DMS79 (cell line): Measurements from ENCODE around the gene PLP2.
A peak's percentile ranks its signal among the peaks of the same experiment; 100 is the strongest.
"Not testable (repeated sequence)": the region's sequence is repeated elsewhere in the genome, so short reads cannot be mapped to it uniquely, and the experiment has no call there.

Experiments
- DNase-seq: peaks from one replicate; lab custom pipeline; 2025; lab: John Stamatoyannopoulos, UW

PLP2 gene

DNA sequence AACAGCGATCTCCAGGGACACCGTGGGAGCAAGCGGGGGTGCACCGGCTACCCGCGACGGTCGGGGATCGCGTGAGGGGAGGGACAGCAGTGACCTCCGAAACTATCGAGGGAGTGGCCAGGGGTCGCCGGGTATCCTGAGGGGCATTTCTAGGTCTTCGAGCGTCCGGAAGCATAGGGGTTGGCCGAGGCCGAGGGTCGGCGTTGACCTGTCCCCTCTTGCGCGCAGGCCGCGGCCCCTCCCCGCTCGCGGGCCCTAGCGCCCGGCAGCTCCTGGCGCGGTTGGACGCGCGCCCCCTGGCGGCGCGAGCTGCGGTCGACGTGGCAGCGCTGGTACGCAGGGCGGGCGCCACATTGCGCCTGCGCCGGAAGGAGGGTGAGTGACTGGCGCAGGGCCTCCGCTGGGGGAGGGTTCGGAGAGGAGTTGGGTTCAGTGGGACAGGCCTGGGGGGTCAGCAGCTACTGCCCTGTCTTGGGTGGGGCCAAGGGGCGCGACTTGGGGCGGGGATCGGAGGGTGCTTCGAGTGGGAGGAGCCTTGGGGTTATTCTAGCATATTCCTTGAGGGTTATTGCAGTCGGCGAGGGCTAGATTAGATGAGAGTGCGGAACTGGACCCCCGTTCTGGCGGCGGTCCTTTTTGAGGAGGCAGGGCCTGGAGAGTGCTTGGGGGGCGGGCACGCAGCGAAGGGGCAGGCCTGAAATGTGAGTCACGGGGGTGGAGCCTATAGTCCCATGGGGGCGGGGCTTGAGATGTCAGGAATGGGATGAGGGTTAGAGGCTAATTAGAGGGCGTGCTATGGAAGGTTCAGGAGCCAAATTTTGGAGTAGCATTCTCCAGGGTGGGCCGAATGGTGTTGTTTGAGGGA, 7.9 kb upstream of the PLP2 start:
- peak; percentile 52 for DNase-seq

DNA sequence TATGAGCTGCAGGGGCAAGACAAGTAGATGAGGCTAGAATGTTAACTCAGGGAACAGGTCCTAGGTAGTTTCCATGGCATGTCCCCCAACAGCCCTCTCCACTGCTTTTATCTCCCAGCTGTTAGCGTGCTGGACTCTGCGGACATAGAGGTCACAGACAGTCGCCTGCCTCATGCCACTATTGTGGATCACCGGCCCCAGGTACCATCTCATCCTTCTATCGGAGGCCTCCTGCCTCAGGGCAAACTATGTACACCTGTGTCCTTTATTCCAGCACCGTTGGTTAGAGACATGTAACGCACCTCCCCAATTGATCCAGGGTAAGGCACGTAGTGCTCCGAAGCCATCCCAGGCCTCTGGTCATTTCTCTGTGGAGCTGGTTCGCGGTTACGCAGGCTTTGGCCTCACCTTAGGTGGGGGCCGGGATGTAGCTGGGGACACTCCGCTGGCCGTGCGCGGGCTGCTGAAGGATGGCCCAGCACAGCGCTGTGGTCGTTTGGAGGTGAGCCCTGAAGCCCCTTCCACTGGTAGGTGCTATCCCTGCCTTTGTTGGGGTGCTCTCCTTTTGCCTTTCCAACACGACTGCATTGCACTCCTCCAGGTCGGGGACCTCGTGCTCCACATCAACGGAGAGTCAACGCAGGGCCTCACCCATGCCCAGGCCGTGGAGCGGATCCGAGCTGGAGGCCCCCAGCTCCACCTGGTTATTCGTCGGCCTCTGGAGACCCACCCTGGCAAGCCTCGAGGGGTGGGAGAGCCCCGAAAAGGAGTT, 6.9 kb upstream of the PLP2 start:
- DNase-seq: no peak

DNA sequence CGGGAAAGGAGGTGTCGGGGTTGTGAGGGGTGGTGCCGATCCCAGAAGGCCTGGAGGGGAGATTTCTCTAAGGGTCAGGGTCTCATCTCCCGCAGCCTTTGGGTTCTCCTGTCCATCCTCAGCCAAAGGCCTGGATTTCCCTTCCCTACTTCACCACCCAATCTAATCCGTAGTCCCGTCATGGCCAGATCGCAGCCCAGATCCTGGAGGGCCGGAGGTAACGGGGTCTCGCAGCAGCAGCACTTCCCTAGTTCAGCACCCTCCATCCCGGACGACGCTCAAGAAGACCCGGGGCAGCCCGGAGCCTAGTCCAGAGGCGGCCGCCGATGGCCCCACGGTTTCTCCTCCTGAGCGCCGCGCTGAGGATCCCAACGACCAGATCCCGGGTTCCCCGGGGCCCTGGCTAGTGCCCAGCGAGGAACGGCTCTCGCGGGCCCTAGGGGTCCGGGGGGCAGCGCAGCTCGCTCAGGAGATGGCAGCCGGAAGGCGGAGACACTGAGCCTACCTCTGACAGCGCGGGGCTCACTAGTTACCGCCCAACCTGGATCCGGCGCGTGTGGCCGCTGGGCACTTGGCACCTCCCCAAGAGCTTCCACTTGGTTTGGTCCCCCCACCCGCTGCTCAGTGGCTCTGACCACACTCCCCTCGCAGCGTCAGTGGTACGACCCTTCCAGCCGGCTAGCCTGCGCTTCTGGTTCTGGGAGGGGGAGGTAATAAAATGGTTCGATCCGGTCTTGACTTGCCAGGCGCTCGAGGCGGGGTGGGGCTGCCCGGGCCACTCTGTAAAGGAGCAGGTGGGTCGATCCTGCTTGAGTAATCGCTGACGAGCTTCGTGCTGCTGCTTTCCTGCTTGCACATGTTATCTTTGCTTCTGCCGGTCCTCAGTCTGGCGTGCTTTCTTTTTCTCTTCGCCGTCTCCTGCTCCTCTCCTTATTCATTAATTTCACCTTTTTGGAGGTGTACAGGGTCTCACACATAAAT, 5.5 kb upstream of the PLP2 start:
- DNase-seq: peak; percentile 76

DNA sequence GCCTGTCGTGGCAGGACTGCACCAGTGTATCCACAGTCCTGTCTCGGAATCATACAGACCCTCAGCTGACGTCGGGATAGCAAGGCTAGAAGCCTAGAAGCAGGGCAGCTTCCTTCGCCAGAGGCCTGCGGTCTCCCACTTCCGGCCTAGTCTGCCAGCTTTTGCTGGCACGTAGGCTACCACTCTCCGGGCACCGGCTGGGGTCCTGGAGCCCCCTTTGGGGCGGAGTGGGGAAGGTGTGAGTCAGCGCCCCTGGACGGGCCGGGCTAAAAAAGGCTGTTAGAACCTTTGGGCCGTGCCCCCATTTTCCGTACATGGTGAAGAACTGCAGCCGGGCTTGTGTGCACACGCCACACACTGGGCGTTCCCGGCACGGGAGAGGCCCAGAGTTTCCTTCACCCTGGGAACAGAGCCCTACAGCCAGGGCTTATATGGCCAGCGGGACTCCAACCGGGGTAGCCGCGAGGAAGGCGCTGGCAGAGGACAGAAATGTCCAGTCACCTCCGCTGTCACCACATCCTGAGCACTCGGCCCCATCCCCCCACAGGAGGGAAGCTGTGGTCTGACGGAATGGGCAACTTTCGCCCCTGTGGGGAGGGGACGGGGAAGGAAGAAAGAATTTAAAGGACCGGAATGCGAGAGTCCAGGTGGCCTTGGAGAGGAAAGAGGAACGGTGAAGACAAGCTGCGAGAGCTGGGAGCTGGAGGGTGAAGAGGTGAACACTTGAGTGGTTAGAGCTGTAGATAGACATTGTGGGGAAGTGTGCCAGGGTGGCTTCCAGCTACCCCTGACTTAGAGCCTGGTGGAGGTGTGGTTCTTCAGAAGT, 4.6 kb upstream of the PLP2 start:
- DNase-seq: peak; percentile 23

DNA sequence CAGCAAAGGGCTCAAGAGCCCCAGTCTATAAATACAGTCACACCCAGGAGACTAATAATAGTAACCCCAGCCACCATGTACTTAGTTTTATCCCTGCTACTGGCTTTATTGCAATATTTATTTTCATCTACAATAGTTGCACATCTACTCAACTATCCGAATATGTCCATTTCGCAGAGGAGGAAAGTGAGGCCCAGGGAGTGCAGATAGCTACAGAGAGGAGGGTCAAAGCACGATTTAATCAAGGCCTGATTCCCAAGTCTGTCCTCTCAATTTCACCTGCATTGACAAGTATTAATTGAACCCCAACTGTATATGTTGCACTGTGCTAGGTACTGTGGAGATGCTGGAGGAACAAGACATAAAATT, 4.0 kb upstream of the PLP2 start:
- DNase-seq: no peak

DNA sequence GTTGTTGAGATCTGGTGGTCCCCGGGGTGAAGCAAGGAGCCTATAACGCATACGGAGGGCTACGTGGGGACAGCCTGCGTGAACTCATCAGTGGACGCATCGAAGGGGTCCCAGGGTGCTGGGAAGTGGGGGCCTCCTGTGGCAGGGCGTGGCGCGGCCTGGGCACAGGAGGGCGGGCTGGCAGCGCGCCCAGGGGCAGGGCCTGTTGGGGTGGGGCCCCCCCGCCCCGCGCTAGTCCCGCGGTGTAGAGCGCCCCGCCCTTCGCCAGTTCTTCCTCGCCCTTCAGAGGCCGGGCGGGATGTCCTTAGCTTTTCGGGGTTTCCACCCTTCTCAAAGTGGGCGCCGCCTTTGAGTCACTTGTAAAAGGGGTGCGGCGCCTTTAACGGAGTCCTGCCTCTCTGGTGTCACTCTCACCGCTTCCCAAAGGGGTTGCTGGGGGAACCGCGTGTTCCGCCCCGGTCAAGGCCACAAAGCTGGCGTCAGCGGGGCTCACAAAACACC, 632 bp downstream of the PLP2 start:
- peak; percentile 33 for DNase-seq

DNA sequence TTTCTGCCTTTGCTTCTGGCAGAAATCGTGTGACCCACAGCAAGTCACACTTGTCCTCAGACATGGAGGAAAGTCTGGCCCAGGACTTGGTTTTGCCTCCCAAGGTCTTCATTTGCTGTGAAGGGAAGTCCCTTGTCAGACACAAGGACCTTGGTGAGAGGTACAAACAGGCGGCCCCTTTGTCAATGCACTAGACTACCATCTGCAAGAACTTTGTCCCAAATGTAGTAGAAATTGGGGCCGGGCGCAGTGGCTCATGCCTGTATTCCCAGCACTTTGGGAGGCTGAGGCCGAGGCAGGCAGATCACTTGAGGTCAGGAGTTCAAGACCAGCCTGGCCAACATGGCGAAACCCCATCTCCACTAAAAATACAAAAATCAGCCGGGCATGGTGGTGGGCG, 1.8 kb downstream of the PLP2 start:
- DNase-seq: not testable (repeated sequence)

DNA sequence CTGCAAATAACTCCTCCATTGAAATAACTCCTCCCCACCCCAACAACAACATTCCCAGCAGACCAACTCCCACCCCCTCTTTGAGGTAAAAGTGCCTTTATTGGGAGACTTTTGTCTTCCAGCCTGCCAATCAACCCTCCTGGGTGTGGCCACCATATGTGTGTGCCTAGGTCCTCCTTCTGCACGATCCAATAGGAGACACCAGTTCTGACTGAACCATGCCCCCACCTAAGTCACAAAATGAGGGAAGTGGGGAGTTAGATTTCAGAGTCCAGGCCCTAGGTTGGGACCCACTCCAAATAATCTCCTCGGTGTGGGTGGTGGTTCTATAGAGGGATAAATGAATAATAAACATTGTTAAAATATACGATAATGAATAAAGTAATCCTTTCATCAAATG, 3.0 kb downstream of the PLP2 start:
- DNase-seq: no peak

DNA sequence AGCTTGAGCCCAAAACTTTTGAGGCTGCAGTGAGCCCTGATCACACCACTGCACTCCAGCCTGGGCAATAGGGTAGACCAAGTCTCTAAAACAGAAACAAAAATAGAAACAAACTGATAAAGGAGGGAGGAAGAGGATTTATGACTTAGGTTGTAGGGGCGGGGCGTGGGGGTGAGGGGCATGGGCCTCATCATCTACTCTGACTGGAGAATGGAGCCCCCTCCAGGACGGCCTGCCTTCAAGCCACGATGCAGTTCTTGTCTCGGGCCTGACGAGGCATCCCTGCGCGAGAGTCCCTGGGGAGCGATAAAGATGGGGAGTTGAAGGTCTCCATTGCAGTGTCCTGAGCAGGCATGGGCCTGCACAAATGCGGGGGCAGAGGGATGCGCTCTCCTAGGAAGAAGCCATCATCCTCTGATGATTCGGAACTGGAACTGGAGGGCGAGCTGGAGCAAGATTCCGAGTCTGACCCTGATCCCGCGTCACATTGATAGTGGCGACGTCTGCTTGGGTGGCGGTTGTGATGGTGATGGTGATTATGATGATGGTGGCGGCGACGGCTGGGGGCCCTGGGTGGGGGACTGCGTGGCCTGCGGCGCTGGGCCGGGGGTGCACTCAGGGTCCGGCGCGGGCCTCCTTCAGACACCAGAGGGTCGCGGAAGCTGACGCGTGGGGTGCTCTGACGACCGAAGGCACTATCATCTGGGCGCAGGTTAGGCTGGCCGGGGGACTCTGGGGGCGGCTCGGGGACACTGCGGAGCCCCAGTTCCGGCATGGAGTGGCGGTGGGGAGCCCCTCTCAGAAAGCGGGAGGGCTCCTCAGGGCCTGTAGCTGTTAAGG, 4.0 kb downstream of the PLP2 start:
- DNase-seq: no peak

DNA sequence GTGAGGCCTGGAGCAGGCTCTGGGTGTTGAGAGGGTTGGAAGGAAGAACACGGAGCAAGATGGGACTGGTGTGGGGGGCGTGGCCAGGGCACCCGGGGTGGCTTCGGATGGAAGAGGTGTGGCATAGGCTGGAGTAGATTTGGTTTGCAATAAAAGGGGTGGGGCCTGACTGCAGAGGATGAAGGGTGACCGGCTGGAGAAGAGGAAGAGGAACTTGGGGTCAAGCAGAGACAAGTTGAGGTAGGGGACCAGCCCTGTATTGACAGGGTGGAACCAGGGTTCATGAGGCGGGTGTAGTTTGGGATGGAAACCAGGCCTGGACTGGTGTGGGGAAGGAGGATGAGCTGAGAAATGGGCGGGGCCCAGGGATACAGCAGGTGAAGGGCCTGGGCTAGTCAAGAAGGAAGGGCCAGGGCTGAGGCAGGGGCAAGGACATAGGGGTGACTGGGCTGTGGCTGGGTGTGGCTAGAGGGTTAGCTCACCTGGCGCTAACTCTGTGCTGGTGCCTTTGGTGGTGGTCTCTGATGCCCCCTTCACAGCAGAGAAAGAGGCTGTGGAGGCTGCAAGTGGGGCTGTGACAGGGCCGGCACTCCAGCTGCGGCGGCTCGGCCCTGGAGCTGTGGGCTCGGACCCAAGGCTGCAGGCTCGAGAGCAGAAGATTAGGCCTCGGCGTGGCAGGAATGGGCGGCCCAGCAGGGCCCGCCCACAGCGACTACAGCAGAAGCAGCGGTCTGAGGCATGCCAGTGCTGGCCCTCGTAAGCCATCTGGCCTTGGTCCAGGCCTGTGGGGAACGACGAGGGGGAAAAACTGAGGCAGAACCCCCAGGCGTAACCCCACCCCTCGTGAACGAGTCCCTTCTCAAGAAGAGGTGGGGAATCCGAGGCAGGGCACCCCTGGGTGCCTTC, 5.0 kb downstream of the PLP2 start:
- DNase-seq: no peak

DNA sequence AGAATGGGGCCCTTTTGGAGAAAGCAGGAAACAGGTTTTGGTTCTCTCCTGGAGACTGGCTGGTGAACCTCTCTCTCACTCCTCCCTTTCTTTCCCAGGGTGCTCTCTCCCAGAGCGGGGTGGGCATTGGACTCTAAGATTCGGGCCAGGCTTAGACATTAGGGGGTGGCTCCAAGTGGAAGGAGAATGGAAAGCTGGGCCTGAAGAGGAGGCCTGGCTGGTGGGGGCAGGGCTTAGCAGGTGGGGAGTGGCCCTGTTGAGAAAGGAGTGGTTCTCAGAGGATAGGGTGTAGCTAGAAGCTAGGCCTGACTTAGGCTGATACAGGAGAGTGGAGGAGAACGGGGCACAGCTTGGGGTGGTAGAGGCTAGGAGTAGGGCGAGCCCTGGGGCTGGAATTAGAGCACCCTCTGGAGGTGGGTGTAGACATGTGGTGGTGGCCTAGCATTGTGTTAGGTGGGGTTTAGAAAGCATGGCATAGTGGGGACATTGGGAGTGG, 5.7 kb downstream of the PLP2 start:
- no peak for DNase-seq

DNA sequence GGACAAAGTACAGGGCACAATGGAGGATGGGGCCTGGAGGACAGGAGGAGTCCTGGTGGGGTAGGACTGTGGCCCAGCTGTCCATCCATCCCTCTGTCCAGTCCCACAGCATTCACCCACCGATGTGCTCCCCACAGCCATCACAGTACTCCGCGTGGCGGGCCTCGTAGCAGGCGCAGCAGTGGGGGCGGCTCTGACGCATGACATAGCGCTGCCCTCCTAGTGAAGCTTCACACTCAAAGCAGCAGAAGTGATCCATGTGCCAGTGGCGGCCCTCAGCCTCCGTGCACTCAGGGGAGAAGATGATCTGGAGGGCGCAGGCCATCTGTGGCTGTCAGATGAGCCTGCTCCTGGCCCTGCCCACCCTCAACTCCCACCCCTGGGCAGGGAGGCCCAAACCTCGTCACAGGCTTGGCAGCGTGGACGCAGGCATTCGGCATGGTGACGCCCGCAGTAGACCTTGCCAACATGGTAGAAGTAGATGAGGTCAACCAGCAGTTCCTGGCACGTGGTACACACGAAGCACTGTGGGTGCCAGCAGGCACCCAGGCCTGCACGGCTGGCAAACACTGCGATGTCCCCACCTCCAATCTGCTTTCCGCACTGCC, 6.3 kb downstream of the PLP2 start:
- DNase-seq: no peak

DNA sequence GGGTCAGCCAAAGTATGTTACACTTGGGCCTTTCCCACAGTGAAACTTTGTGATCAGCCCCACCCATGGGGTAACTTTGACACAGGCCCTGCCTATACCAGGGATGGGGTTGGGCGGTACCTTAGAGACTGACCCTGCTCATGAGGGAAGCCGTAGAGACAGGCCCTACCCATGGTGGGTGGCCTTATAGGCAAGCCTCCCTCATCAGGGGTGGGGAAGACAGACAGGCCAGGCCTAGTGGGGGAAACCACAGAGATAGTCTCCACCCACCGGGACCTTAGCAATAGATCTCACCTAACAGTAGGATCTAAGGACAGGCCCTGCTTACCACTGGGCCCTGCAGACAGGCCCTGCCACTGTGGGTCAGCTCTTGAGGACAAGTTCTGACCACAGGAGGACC, 6.8 kb downstream of the PLP2 start:
- no peak for DNase-seq

DNA sequence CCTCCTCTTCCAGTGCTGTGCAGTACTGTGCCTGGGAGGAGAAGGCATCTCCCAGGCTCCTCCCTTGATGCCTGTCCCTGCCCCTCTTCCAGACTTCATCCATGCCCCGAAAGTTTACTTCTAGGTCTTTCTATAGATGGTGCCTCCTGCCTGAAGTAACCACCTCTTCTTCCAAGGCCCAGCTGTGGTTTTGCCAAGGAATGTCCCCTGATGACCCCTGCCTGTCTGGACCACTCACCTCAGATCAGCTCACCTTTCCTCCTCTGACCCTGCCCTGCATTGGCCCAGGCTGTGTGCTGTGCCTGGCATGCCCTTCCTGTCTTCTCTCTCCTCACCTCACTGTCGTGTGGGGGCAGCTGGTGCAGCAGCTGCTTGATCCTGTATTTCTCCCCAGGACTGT, 7.7 kb downstream of the PLP2 start:
- DNase-seq: no peak

DNA sequence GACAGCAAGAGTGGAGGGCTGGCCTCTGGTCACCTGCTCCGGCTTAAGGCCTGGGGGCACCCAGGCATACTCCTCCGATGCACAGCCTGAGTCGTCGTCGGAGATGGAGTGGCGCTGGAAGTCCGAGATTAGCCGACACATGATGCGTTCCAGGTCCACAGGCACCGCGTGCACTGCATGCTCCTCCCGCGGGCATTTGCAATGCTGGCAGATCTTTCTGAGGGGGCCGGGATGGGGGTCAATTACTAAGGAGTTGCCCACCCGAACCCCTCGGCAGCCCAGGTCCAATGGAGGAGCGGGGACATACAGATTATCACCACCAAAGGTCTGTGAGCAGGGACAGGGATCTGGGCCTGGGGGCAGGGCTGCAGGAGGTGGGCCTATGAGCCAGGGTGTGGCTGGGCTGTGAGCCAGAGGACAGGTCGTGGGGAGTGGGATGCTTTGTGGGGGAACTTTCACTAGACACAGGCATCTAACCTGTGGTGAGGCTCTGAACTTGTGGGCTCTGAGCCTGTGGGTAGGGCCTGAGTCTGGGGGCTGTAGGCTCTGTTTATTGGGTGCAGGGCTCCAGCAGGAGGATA, 12.1 kb downstream of the PLP2 start:
- DNase-seq: no peak

DNA sequence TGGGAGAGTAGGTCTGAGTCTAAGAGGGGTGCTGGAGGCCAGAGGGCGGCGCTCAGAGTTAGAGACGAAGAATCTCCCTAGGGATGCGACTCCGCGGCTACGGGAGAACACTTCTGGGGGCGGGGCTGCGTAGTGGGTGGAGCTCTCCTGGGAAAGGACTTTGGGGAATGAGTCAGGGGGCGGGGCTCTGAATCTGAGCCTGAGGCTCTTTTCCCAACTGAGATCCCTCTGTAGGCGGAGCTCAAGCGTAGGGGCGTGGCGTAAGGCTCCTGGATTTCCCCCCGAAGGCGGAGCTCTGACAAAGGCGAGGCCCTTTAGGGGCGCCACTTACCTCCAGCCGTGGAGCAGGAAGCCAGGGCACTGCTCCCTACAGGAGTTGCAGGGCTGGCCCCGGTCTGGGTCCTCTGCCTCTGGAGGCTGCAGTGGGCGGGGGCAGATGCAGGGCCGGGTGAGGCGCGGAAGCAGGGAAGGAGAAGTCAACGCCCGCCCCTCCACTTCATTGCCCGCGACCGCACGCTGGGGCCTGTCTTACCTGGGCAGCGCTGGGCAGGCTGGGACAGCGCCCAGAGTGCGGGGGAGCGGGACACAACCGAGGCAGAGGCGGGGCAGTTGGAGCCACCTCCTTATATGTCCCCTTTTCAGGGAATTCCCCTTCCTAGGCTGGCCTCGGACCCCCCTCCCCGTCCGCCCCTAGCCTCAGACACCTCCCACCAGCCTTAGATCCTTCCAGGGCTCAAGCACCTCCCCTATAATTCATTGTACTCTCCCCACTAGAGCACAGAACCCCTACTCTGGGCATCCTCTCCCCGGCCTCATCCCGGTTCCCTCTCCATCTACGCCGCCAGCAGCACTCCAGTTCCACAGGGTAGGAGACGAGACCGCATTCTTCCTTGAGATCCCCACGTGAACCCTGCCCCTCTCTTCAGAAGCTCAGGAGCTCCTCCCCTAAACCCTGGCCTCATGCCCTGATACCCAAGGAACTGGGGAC, 12.9 kb downstream of the PLP2 start:
- DNase-seq: peak; percentile 68
